ENCODE data around the gene TMEM214. TPM values are rescaled to one million over a fixed set of nuclear protein-coding genes. Genes with fewer than 3 reads are reported as not detected.

Gene TMEM214
- polyA plus RNA-seq, 1 donor (not counting 4 experiments of a cell fraction or from before 2014, with no cell fraction given): 38.0 TPM

DNA sequence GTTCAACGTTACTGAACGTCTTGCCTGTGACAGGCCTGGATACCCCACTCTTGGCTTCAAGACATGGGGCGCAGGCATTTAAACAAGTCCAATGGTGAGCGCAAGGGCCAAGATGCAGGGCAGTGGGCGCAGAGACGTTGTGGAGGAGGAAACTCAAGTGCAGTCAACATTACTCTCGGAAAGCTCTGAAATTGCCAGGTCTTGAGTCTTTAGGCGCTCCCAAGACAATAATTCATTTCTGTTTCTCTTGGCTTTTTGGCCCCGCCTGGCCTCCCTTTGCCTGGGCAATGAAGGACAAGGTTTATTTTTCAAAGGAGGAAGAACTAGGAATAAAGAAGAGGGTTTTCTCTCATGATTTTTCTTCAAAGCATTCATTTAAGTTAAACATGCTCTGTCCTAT lies 13.3 kb upstream of the TMEM214 start:
- H3K27me3 ChIP-seq (ENCODE audit: control insufficient read depth, extremely low read depth, insufficient read depth, low read length): no peaks in the 10 kb centered on the region
- no peak overlapping the region for H3K4me2 ChIP-seq (ENCODE audit: control insufficient read depth, extremely low read depth, insufficient read depth, low read depth, low read length)
- H3K36me3 ChIP-seq (ENCODE audit: control insufficient read depth in 2 of 2, extremely low read depth in 1 of 2, insufficient read depth in 2 of 2, low read length in 2 of 2): peaks cover 0 to 6% of the 10 kb centered on the region in 2 experiments
- DNase-seq (ENCODE audit: low read depth, low spot score): no peak
- dilution Hi-C loops (cut with MboI; ENCODE audit: extremely low pct_ligation_motif_present, low sequenced_read_pairs): no loop called here
- H3K9me3 ChIP-seq (ENCODE audit: control insufficient read depth, low read depth, low read length): no peaks in the 10 kb centered on the region
- no peak overlapping the region for H2AFZ ChIP-seq (ENCODE audit: control insufficient read depth, low read length)
- no peak overlapping the region for H3K4me3 ChIP-seq (ENCODE audit: control insufficient read depth in 2 of 3, extremely low read depth in 1 of 3, insufficient read depth in 2 of 3, low read depth in 1 of 3, low read length in 3 of 3)
- no peak for TF ChIP-seq CTCF (optimal IDR thresholded peaks at IDR 0.05 in 1 of 3, IDR thresholded peaks at IDR 0.05 in 1 of 3, conservative IDR thresholded peaks at IDR 0.05 in 1 of 3; ENCODE audit: extremely low read depth in 1 of 3, insufficient read depth in 2 of 3, low read length in 3 of 3)
- H4K20me1 ChIP-seq (ENCODE audit: control insufficient read depth, extremely low read depth, insufficient read depth, low read length): no peaks in the 10 kb centered on the region
- no peak overlapping the region for H3K9ac ChIP-seq (ENCODE audit: control insufficient read depth, extremely low read depth, insufficient read depth, low read length)
- H3K9me1 ChIP-seq (ENCODE audit: control insufficient read depth, extremely low read depth, insufficient read depth, low read length): no peaks in the 10 kb centered on the region
- no peak overlapping the region for H3K27ac ChIP-seq (ENCODE audit: control insufficient read depth, insufficient read depth, low read length)
- no peak for FAIRE-seq
- H3K4me1 ChIP-seq (ENCODE audit: control insufficient read depth, extremely low read depth, insufficient read depth, low read length): peaks cover 14% of the 10 kb centered on the region
- H3K79me2 ChIP-seq (ENCODE audit: control insufficient read depth, insufficient read depth, low read length): no peaks in the 10 kb centered on the region

DNA sequence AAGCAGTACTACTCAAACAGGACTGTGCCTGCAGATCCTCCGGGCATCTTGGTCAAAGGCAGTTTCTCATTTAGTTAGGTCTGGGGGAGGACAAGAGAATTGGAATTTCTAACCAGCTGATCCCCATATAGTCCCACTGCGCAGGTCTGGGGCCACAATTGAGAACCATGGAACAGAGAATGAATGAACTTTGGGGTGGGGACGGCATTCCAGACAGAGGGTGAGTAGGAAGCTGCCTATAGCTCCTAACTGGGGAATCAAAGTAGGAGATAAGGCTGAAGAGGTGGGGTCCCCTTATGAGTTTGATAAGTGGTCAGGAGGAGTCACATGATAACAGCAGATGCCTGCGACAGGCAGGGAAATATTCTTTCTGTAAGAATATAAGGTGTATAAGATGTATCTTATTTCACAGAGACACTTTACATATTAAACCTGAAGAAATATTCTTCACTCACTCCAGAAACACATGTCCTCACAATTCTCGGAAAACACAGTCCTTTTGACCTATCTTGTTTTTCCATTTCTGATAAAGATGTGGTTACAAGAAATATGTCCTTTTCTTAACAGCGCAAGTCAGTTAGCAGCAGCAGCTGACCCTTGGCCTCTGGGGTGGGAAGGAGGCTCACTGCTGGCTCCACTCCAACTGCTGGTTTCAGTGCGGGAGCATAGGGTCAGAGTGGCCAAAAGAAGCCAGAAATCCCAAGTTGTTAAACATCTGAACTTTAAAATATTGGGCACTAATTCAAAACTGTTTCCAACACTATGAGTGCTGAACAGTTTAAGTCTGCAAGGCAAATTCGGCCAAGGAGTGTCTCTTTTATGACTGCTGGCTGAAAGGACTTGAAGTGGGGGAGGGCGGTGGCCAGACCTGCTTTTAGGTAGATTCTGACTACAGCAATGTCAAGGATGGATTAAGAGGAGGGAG lies 12.6 kb upstream of the TMEM214 start:
- Histone ChIP-seq H3K36me3 (ENCODE audit: control insufficient read depth in 2 of 2, extremely low read depth in 1 of 2, insufficient read depth in 2 of 2, low read length in 2 of 2) (peaks cover 0 to 10% of the 10 kb centered on the region in 2 experiments), H3K4me2 (ENCODE audit: control insufficient read depth, extremely low read depth, insufficient read depth, low read depth, low read length) (no peak overlapping the region), H3K9me1 (ENCODE audit: control insufficient read depth, extremely low read depth, insufficient read depth, low read length) (no peaks in the 10 kb centered on the region), H3K4me1 (ENCODE audit: control insufficient read depth, extremely low read depth, insufficient read depth, low read length) (peaks cover 14% of the 10 kb centered on the region), H3K4me3 (ENCODE audit: control insufficient read depth in 2 of 3, extremely low read depth in 1 of 3, insufficient read depth in 2 of 3, low read depth in 1 of 3, low read length in 3 of 3) (no peak overlapping the region), H3K27me3 (ENCODE audit: control insufficient read depth, extremely low read depth, insufficient read depth, low read length) (no peaks in the 10 kb centered on the region), H2AFZ (ENCODE audit: control insufficient read depth, low read length) (no peak overlapping the region), H3K79me2 (ENCODE audit: control insufficient read depth, insufficient read depth, low read length) (no peaks in the 10 kb centered on the region), H3K9me3 (ENCODE audit: control insufficient read depth, low read depth, low read length) (no peaks in the 10 kb centered on the region), H3K9ac (ENCODE audit: control insufficient read depth, extremely low read depth, insufficient read depth, low read length) (no peak overlapping the region), H3K27ac (ENCODE audit: control insufficient read depth, insufficient read depth, low read length) (no peak overlapping the region), H4K20me1 (ENCODE audit: control insufficient read depth, extremely low read depth, insufficient read depth, low read length) (no peaks in the 10 kb centered on the region)
- TF ChIP-seq CTCF (optimal IDR thresholded peaks at IDR 0.05 in 1 of 3, IDR thresholded peaks at IDR 0.05 in 1 of 3, conservative IDR thresholded peaks at IDR 0.05 in 1 of 3; ENCODE audit: extremely low read depth in 1 of 3, insufficient read depth in 2 of 3, low read length in 3 of 3): no peak
- no peak for TF ChIP-seq EZH2 (IDR thresholded peaks at IDR 0.05; ENCODE audit: low read length)
- FAIRE-seq (no peak), DNase-seq (ENCODE audit: low read depth, low spot score) (no peak)
- dilution Hi-C loops (cut with MboI; ENCODE audit: extremely low pct_ligation_motif_present, low sequenced_read_pairs): no loop called here
